Measurements from ENCODE around the gene DYNC2I2. TPM values are rescaled to one million over a fixed set of nuclear protein-coding genes. Genes with fewer than 3 reads are reported as not detected.
A peak's percentile ranks its signal among the peaks of the same experiment; 100 is the strongest.
"Not testable (repeated sequence)": the region's sequence is repeated elsewhere in the genome, so short reads cannot be mapped to it uniquely, and the experiment has no call there.

Gene DYNC2I2
- total RNA-seq, 1 donor from 2014 or later: 49.7 TPM

- DNase-seq: no peak
Observed at GRCh38 chr9:128685636-128686489, 29.2 kb upstream of the DYNC2I2 start.

GRCh38 chr9:128684325-128685199, 27.9 kb upstream of the DYNC2I2 start:
- peak; percentile 79 for DNase-seq

- DNase-seq: no peak
Observed at GRCh38 chr9:128684065-128684324, 27.3 kb upstream of the DYNC2I2 start.

GRCh38 chr9:128683340-128684064, 26.9 kb upstream of the DYNC2I2 start:
- peak; percentile 52 for DNase-seq

- DNase-seq: no peak
Observed at GRCh38 chr9:128677794-128678193, 21.1 kb upstream of the DYNC2I2 start.

GRCh38 chr9:128675382-128675781, 18.7 kb upstream of the DYNC2I2 start:
- no peak for DNase-seq

- DNase-seq: no peak
Observed at GRCh38 chr9:128669786-128670185, 13.1 kb upstream of the DYNC2I2 start.

- DNase-seq: not testable (repeated sequence)
Observed at GRCh38 chr9:128666481-128666941, 9.9 kb upstream of the DYNC2I2 start.

- DNase-seq: no peak
Observed at GRCh38 chr9:128657796-128658195, 1.1 kb upstream of the DYNC2I2 start.

GRCh38 chr9:128657344-128657704, 677 bp upstream of the DYNC2I2 start:
- no peak for DNase-seq

- DNase-seq: no peak
Observed at GRCh38 chr9:128654481-128654880, 2.2 kb downstream of the DYNC2I2 start.

GRCh38 chr9:128653908-128654307, 2.7 kb downstream of the DYNC2I2 start:
- no peak for DNase-seq

GRCh38 chr9:128651798-128652197, 4.8 kb downstream of the DYNC2I2 start:
- DNase-seq: no peak

GRCh38 chr9:128648206-128648605, 8.4 kb downstream of the DYNC2I2 start:
- peak; percentile 76 for DNase-seq

- no peak for DNase-seq
Observed at GRCh38 chr9:128643519-128644300, 12.9 kb downstream of the DYNC2I2 start.

GRCh38 chr9:128642675-128643245, 13.9 kb downstream of the DYNC2I2 start:
- DNase-seq: no peak

GRCh38 chr9:128640603-128641002, 16.0 kb downstream of the DYNC2I2 start:
- no peak for DNase-seq

GRCh38 chr9:128638580-128638979, 18.1 kb downstream of the DYNC2I2 start:
- no peak for DNase-seq

GRCh38 chr9:128637656-128638055, 19.0 kb downstream of the DYNC2I2 start:
- peak; percentile 74 for DNase-seq

GRCh38 chr9:128636556-128637530, 19.8 kb downstream of the DYNC2I2 start:
- no peak for DNase-seq

GRCh38 chr9:128636024-128636390, 20.6 kb downstream of the DYNC2I2 start:
- DNase-seq: peak; percentile 33

All from dermis blood vessel endothelial cell (primary cell).